ENCODE results near the gene HLA-B. TPM values are rescaled to one million over a fixed set of nuclear protein-coding genes. Genes with fewer than 3 reads are reported as not detected.

HLA-B gene
- total and polyA plus RNA-seq, 2 of the 8 experiments (the other 6 are each of a cell fraction or from before 2014, with no cell fraction given), result 154 to 233 TPM

DNA sequence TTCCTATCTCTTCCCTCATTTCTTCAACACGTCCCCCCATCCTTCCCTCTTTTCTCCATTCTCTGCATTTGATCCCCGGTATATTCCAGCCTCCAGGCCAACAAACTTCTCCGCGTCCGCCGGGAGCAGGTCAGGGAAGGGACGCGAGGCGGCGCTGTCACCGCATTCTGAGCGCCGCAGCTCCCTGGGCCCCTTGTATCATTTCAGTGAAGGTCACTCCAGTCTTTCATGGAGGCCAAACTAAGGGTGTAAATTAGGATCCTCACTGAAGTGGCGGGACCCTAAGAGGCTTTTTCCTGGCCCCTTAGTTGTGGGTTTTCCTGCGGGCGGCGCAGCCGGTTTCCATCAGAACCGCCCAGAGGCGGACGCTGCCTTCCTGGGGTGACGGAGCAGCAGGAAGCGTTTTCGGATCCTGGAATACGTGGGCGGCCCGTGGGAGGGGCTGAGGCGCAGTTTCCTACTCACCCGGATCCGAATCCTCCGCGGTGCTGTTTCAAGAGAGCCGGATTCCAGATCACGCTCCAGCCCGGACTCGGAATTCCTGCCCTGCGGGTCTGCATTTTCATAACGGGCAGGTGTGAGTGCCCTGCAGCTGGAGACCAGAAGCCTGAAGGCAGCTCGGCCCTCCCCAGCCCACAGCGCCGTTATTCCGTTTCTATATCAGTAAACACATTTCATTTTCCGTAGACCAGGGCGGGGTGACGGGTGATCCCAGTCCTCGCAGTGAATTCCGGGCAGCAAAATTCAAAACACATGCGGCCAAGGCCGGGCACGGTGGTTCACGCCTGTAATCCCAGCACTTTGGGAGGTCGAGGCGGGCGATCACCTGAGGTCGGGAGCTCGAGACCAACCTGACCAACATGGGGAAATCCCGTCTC lies 42.8 kb upstream of the HLA-B start (continued):
- TF ChIP-seq, protein P1, sequence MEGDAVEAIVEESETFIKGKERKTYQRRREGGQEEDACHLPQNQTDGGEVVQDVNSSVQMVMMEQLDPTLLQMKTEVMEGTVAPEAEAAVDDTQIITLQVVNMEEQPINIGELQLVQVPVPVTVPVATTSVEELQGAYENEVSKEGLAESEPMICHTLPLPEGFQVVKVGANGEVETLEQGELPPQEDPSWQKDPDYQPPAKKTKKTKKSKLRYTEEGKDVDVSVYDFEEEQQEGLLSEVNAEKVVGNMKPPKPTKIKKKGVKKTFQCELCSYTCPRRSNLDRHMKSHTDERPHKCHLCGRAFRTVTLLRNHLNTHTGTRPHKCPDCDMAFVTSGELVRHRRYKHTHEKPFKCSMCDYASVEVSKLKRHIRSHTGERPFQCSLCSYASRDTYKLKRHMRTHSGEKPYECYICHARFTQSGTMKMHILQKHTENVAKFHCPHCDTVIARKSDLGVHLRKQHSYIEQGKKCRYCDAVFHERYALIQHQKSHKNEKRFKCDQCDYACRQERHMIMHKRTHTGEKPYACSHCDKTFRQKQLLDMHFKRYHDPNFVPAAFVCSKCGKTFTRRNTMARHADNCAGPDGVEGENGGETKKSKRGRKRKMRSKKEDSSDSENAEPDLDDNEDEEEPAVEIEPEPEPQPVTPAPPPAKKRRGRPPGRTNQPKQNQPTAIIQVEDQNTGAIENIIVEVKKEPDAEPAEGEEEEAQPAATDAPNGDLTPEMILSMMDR (IDR thresholded peaks at IDR 0.05; ENCODE audit: control extremely low read depth in 1 of 3, insufficient read depth in 1 of 3, low read depth in 1 of 3, low read length in 3 of 3), result peak; percentile 83 to 93 (median 88)
- peak; percentile 51; the same call in 1 of the 2 replicates for TF ChIP-seq MAX (IDR thresholded peaks at IDR 0.05)
- no peak for TF ChIP-seq CHD1 (IDR thresholded peaks at IDR 0.05; ENCODE audit: low read depth, low read length)
- no peak for TF ChIP-seq MAFK (IDR thresholded peaks at IDR 0.05; ENCODE audit: low read depth, low read length)
- TF ChIP-seq KDM1A (IDR thresholded peaks at IDR 0.05; ENCODE audit: borderline replicate concordance, low read length), result no peak
- TF ChIP-seq ASH2L (IDR thresholded peaks at IDR 0.05; ENCODE audit: low read length), result peak; percentile 27
- no peak for TF ChIP-seq ZNF274 (IDR thresholded peaks at IDR 0.05; ENCODE audit: borderline replicate concordance, extremely low read depth, low read length)
- peak; percentile 46 for TF ChIP-seq CREB1 (IDR thresholded peaks at IDR 0.05)
- TF ChIP-seq CHD2 (IDR thresholded peaks at IDR 0.05; ENCODE audit: low read length), result no peak
- no peak for TF ChIP-seq JUND (IDR thresholded peaks at IDR 0.05; ENCODE audit: low read length)
- no peak; the same call in 1 of the 2 replicates for TF ChIP-seq SRF (IDR thresholded peaks at IDR 0.05; ENCODE audit: low read depth, low read length)
- TF ChIP-seq TCF12 (IDR thresholded peaks at IDR 0.05; ENCODE audit: low read depth, low read length), result no peak
- no peak for TF ChIP-seq TAF1 (IDR thresholded peaks at IDR 0.05; ENCODE audit: low read depth, low read length)
- TF ChIP-seq HDAC2 (IDR thresholded peaks at IDR 0.05; ENCODE audit: borderline replicate concordance in 1 of 2, low read depth in 2 of 2, low read length in 2 of 2), result 0 out of 4 replicates have a peak, but pooled peaks of 1 of the 2 experiments have one; percentile 12
- no peak for TF ChIP-seq NRF1 (IDR thresholded peaks at IDR 0.05; ENCODE audit: low read depth, low read length)
- no peak for TF ChIP-seq JUN (IDR thresholded peaks at IDR 0.05; ENCODE audit: low read depth, low read length)
- TF ChIP-seq SAP30 (IDR thresholded peaks at IDR 0.05; ENCODE audit: insufficient read depth, insufficient replicate concordance, low read length), result no peak
- TF ChIP-seq CBX5 (IDR thresholded peaks at IDR 0.05; ENCODE audit: low read depth, low read length), result no peak
- TF ChIP-seq ATF2 (IDR thresholded peaks at IDR 0.05; ENCODE audit: low read length), result no peak; the same call in 1 of the 2 replicates
